ENCODE measurements around the gene CTDSPL. TPM values are rescaled to one million over a fixed set of nuclear protein-coding genes. Genes with fewer than 3 reads are reported as not detected.

The CTDSPL gene
- total and polyA plus RNA-seq, 2 of the 8 experiments (the other 6 are each of a cell fraction or from before 2014, with no cell fraction given), result 20.3 to 42.2 TPM

GRCh38 chr3:37823189-37823588 is 38.5 kb upstream of the CTDSPL start:
- FAIRE-seq (no peak), DNase-seq (ENCODE audit: low read depth in 1 of 2, low spot score in 2 of 2) (no peak)
- CTCF ChIA-PET (ENCODE audit: partially characterized antibody), result interaction anchor here (0.7 to 1.1 kb wide), 3 partner anchors 12 to 157 kb away, joined by 3 to 4 read pairs (median 3); no protein-coding TSS in a partner anchor
- TF ChIP-seq TAF7 (optimal IDR thresholded peaks at IDR 0.05; ENCODE audit: borderline replicate concordance, low read depth, low read length) (no peak), CHD1 (IDR thresholded peaks at IDR 0.05; ENCODE audit: low read depth, low read length) (no peak), RFX5 (IDR thresholded peaks at IDR 0.05; ENCODE audit: borderline replicate concordance, low read depth, low read length) (no peak)

More at GRCh38 chr3:37823189-37823588, 38.5 kb upstream of the CTDSPL start:
- H2BK20ac ChIP-seq (ENCODE audit: low read length), result no peak overlapping the region
- no peak overlapping the region for H3K9ac ChIP-seq (replicated peaks in 1 of 4; ENCODE audit: extremely low read depth in 1 of 4, low read depth in 3 of 4, low read length in 3 of 4)
- no peak overlapping the region for H4K8ac ChIP-seq (ENCODE audit: extremely low read depth, insufficient read depth, low read length)
- H3K27me3 ChIP-seq (replicated peaks in 1 of 4; ENCODE audit: control insufficient read depth in 3 of 4, extremely low read depth in 1 of 4, insufficient read depth in 3 of 4, low read length in 3 of 4), result no peaks in the 10 kb centered on the region
- no peaks in the 10 kb centered on the region for H3K79me2 ChIP-seq (ENCODE audit: control insufficient read depth in 1 of 2, insufficient read depth in 2 of 2, low read length in 2 of 2)
- H3K4ac ChIP-seq (replicated peaks; ENCODE audit: insufficient read length, low read depth, low read length), result no peak overlapping the region
- no peaks in the 10 kb centered on the region for H3K79me1 ChIP-seq (ENCODE audit: low read depth, low read length)
- WGBS, 2 experiments (ENCODE audit: extremely low coverage in 1 of 2, insufficient coverage in 1 of 2, insufficient read length in 1 of 2, insufficient replicate concordance in 2 of 2, low coverage in 1 of 2, low lambda C conversion rate in 2 of 2, missing lambda C conversion rate in 1 of 2), result 92% methylated on average over 4 of the region's 4 CpGs; no CpG with 5 or more reads in 1 of the 2 experiments
- H2BK15ac ChIP-seq (ENCODE audit: low read length), result no peak overlapping the region
- no peaks in the 10 kb centered on the region for H3K23me2 ChIP-seq (ENCODE audit: low read depth, low read length)
- no peak overlapping the region for H3K4me2 ChIP-seq (ENCODE audit: insufficient read depth in 1 of 2, low read depth in 2 of 2, low read length in 2 of 2)
- H3K27ac ChIP-seq (ENCODE audit: low read depth, low read length), result no peak overlapping the region
- H2AFZ ChIP-seq (ENCODE audit: low read length), result no peak overlapping the region
- no peak overlapping the region for H3K23ac ChIP-seq (ENCODE audit: insufficient read length)
- no peak overlapping the region for H4K91ac ChIP-seq (replicated peaks; ENCODE audit: insufficient read length, low read length)
- H4K5ac ChIP-seq (ENCODE audit: insufficient read length, low read depth, low read length), result no peak overlapping the region
- no peaks in the 10 kb centered on the region for H4K20me1 ChIP-seq (replicated peaks in 1 of 2; ENCODE audit: control insufficient read depth in 1 of 2, insufficient read depth in 2 of 2, low read length in 2 of 2)
- no peak overlapping the region for H3K18ac ChIP-seq (ENCODE audit: extremely low read depth, low read length)
- no peak overlapping the region for H2BK120ac ChIP-seq (replicated peaks; ENCODE audit: low read depth, low read length)
- no peak overlapping the region for H2BK5ac ChIP-seq (ENCODE audit: low read depth, low read length)
- POLR2A ChIA-PET (ENCODE audit: partially characterized antibody), result no interaction called here
- no peak overlapping the region for H2AK5ac ChIP-seq (ENCODE audit: low read depth, low read length)
- no peaks in the 10 kb centered on the region for H3K36me3 ChIP-seq (ENCODE audit: control insufficient read depth in 2 of 4, insufficient read depth in 4 of 4, low read length in 3 of 4)
- H3K9me3 ChIP-seq (ENCODE audit: insufficient read depth in 2 of 2, low read depth in 1 of 2, low read length in 1 of 2), result no peaks in the 10 kb centered on the region
- no peak overlapping the region for H3K4me3 ChIP-seq (ENCODE audit: extremely low read depth in 1 of 4, insufficient read depth in 2 of 4, low read depth in 3 of 4, low read length in 4 of 4)
- no peak overlapping the region for H3K14ac ChIP-seq (ENCODE audit: insufficient read length)
- no peak overlapping the region for H2BK12ac ChIP-seq (ENCODE audit: low read depth, low read length)
- no peak overlapping the region for H3K56ac ChIP-seq (replicated peaks; ENCODE audit: insufficient read length, low read depth, low read length)
- no peaks in the 10 kb centered on the region; a peak in 1 of 7 replicates for H3K4me1 ChIP-seq (replicated peaks in 1 of 4; ENCODE audit: control insufficient read depth in 3 of 4, insufficient read depth in 4 of 4, low read length in 3 of 4)
